C4-2B (cell line): ENCODE data around the gene NAPG.

Source experiments
- CTCF ChIP-seq: fragments of 450-650 bp; conservative IDR thresholded peaks from 2 replicates; pipeline ENCODE4 v1.5.1; 2017; ENCODE audit warnings: mild to moderate bottlenecking
- ZFX ChIP-seq: fragments of 450-650 bp; IDR thresholded peaks from 2 replicates; pipeline ENCODE4 v1.6.1; 2017

GRCh38 chr18:10477863-10478260 lies 48.0 kb upstream of the NAPG start:
- TF ChIP-seq CTCF (no peak), ZFX (no peak)
